HG02884 (cell line): ENCODE results near the gene RFC1.
"Not testable (repeated sequence)": the region's sequence is repeated elsewhere in the genome, so short reads cannot be mapped to it uniquely, and the experiment has no call there.

ENCODE experiments used
- ATAC-seq: cut with Tn5 transposase; IDR thresholded peaks from one replicate; pipeline ENCODE4 v1.9.1; 2021; ENCODE audit warnings: mild to moderate bottlenecking, moderate library complexity; ENCODE audit not compliant: unreplicated experiment

The RFC1 gene

GRCh38 chr4:39357002-39357401 is 9.2 kb downstream of the RFC1 start:
- ATAC-seq, result no peak

GRCh38 chr4:39354254-39354552 is 12.0 kb downstream of the RFC1 start:
- ATAC-seq, result no peak

DNA sequence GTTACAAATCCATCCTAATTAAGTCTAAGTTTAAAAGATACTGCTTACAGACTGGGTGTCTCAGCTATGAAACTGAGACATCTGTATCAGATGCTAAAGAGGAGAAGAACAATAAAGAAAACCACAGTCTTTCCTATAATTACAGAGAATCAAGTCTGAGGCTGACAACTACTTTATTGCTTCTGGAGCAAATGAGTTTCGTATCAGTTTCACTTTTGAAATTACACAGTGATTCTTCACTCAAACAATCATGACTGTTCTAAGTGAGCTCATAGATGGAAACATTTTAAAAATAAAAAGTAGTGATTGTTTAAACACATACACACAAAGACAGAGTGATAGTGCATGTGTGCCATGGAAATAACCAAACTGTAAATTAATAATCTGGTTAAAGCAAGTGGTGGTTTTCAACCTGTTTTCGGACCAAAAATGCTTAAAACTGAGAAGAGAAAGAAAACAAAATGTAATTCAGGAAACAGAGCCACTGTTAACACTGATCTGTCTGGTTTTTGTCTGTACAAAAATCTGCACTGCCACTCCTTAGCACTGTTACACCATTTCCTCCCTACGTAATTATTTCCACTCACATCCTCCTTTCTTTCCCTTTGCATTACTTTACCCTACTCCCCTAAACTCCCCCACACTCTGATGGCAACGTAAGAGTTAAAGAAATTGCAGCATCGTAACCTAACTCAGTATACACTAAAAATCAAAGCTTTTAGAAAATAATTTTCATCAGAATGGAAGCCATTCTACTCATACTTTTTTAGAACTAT is 12.5 kb downstream of the RFC1 start:
- peak; percentile 81 for ATAC-seq

DNA sequence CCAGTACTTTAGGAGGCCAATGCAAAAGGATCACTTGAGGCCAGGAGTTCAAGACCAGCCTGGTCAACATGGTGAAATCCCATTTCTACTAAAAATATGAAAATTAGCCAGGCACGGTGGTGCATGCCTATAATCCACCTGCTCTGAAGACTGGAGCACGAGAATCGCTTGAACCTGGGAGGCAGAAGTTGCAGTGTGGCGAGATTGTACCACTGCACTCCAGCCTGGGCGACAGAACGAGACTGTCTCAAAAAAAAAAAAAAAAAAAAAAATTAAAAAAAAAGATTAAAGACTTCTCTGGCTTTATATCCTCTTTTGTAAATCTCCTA is 13.0 kb downstream of the RFC1 start:
- not testable (repeated sequence) for ATAC-seq

DNA sequence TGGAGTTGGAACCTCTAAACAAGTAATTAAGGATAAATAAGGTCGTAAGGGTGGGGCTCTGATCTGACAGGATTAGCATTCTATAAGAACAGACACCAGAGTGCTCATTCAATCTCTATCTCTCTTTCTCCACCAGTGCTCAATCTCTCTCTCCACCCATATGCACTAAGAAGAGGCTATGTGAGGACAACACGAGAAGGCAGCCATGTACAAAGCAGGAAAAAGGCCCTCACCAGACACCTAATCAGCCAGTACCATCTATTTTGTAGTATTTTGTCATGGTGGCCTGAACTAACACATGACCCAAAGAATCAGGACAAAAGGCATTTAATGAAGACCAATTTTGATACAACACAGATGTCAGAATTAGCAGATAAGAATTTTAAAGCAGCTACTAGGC is 16.8 kb downstream of the RFC1 start:
- ATAC-seq, result no peak

DNA sequence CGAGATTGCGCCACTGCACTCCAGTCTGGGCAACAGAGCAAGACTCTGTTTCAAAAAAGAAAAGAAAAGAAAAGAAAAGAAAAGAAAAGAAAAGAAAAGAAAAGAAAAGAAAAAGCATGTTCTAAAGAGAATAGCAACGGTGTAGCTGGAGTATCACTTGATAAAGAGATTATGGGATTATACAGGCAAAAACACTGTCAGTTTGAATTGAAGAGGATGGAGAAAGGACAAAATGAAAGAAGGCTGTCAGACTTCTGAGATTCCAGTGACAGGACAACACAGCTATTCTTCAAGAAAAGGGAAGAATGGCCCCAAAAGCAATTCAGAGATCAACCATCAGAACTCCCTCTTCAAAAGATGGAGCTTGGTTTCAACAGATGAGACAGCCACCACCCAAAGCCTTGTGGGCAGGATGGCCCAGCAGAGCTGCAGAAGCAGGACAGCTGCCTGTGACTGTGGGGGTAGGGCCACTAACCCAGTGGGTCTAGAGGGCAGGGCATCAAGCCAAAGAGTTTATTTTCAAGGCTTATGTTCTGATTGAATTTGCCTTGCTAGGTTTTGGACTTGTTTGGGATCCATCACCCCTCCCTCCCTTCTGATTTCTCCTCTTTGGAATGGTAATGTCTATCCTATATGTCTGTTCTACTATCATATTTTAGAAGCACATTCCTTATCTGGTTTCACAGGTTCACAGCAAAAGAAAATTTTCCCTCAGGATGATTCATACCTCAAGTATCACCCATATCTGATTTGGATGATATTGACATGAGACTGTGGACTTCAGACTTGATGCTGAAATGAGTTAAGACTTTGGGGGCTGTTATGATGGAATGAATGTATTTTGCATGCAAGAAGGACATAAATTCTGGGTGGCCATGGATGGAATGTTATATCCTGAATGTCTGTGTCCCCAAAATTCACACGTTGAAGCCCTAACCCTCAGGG is 17.5 kb downstream of the RFC1 start:
- no peak for ATAC-seq

- no peak for ATAC-seq
Observed at GRCh38 chr4:39346856-39347519, 19.2 kb downstream of the RFC1 start.

DNA sequence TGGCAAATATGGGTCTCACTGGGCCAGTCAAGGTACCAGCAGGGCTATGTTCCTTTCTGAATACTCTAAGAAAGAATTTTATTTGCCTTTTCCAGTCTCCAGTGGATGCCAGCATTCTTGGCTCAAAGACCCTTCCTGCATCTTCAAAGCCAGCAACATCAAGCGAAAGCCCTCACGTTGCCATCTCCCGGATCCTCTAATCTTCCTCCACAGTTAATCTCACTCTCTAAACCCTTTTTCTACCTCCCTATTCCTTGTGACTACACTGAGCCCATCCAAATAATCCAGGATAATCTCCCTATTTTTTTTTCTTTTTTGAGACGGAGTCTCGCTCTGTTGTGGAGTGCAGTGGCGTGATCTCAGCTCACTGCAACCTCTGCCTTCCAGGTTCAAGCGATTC is 23.4 kb downstream of the RFC1 start:
- ATAC-seq, result no peak

GRCh38 chr4:39341075-39341725 is 25.0 kb downstream of the RFC1 start:
- no peak for ATAC-seq

- ATAC-seq, result no peak
Observed at GRCh38 chr4:39339968-39340367, 26.2 kb downstream of the RFC1 start.

DNA sequence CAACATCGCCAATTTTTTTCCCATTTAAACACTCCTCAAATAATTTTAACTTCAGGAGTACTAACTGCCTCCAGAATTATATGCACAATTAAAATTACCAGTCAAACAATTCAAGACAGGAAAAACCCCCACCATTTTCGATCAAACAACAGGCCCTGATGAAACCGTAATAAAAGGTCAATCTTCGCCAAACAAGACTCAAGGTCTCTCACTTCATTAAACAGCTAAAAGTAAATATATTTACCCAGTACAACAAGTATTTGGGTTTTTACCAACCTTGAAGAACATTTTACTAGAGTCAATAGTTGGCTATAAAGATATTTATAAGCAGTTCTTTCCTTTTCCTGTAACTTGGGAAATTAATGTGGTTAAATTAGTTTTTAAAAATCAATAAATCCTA is 28.3 kb downstream of the RFC1 start:
- ATAC-seq, result no peak

GRCh38 chr4:39335566-39335965 is 30.6 kb downstream of the RFC1 start:
- ATAC-seq, result no peak

GRCh38 chr4:39331191-39331590 is 35.0 kb downstream of the RFC1 start:
- no peak for ATAC-seq

- ATAC-seq, result no peak
Observed at GRCh38 chr4:39330353-39330752, 35.8 kb downstream of the RFC1 start.

DNA sequence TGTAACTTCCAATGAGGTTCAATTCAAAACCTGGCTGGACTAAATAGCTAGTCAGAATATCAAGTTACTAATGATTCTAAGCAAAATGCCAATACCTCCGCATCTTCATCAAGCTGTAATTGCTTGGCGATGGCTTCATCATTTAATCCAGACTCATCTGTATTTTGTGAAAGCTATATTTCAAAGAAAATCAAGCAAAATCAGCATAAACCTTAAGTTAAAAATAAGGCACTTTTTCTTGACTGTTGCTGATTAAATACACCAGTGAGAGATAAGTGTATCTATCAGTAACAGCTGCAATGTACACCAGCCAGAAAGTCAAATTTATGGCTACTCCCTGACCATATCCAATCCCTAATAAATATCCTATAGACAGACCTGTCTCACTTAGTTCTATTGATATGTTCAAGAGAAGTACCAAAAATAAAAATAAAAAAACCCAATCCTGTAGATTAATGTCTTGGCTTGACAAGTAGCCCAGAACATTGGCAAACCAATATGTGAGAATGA is 39.6 kb downstream of the RFC1 start:
- ATAC-seq, result no peak

DNA sequence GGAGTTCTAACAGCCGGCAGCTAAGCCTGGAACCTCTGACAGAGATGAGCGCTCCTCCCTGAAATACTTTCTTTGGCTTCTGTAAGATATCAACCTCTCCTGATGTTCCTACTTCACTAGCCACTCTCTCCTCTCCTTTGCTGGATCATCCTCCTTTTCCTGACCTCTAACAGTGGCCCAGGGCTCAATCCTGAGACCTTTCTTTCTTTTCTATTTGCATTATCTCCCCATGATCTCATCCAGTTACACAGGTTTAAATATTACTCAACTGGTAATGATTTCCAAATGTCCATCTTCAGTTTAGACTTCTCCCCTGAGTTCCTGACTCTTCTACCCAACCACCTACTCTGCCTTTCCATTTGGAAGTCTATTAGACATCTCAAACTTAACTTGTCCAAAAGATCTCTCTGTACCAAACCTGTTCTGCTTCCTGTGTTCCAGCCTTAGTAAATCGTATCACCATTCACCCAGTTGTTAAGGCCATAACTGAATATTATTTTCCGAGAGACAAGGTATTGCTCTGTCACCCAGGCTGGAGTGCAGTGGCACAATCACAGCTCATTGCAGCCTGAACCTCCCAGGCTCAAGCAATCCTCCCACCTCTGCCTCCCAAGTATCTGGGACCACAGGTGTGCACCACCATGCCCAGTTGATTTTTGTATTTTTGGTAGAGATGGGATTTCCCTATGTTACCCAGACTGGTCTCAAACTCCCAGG is 41.1 kb downstream of the RFC1 start:
- ATAC-seq, result no peak

GRCh38 chr4:39324446-39324845 is 41.7 kb downstream of the RFC1 start:
- ATAC-seq, result no peak

DNA sequence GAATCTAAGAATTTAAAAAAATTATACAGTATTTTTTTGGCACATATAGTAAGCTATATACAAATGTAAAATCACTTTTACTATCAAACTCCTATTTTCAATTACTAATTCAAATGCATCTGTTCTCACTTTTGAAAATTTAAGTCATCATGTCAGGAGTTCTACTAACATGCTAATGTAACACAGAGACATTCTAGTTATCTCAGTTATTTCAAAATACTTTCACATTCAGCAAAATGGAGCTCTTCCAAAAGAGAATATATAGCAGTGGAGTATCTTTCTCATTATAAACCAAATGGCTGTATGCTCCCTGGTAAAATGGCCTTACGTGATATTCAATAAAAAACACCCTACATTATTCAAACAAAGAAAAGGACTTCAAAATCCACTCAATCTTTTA is 42.3 kb downstream of the RFC1 start:
- no peak for ATAC-seq

DNA sequence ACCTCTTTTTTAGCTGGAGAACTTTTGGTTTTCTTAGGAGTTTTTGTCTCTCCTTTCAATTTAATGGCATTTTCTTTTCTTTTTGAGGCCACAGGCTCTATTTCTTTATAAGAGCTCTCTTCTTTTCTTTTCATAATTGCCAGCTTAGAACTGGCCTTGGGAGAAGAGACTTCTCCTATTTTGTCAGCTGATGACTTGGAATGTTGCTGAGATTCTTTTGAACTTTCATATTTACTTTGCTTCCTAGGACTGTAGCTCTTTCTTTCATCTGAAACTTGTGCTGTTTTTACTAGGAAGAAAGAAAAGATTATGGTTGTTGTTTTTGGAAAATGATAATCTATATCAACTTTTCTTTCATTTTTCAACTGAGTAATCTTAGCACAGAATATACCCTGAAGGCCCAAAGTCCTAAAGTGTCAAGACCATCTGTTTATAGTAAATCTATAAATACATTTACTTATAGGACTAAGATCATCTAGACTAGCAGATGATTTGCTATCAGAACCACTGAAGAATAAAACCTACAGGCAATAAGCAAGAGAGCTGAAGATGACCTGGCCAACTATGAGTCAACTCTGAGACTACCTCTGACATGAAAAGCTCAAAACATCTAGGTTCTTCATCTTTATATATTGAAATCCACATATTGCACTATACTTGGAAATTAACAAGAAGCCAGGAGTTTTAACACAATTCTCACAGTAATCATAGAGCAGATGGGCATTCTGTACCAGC is 45.6 kb downstream of the RFC1 start:
- ATAC-seq, result no peak

DNA sequence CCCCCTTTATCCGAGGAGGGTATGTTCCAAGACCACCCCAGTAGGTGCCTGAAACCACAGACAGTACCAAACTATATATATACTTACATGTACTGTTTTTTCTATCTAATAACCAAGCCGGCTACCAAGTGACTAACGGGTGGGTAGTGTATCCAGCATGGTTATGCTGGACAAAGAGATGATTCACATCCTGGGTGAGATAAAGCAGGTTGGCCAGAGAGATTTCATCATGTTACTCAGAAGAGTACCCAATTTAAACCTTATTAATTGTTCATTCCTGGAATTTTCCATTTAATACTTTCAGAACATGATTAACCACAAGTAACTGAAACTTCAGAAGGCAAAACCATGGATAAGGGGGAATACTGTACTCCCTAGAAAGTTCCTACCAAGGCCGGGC is 46.5 kb downstream of the RFC1 start:
- no peak for ATAC-seq
